H1 (cell line): Measurements from ENCODE around the gene PTPN1. TPM values are rescaled to one million over a fixed set of nuclear protein-coding genes. Genes with fewer than 3 reads are reported as not detected.

Experiments
- CHD7 ChIP-seq: fragments of 300-600 bp; sonication (generic); IDR thresholded peaks from 2 replicates; pipeline ENCODE4 v1.7.1; 2012; ENCODE audit warnings: low read length, moderate library complexity, mild to moderate bottlenecking, inconsistent platforms; ENCODE audit not compliant: insufficient replicate concordance
- EZH2 ChIP-seq: fragments of 200-600 bp; sonication (generic); IDR thresholded peaks from 2 replicates; pipeline ENCODE4 v1.7.1; 2012; ENCODE audit warnings: low read depth, mild to moderate bottlenecking, moderate library complexity, low read length, inconsistent platforms; ENCODE audit not compliant: severe bottlenecking
- JUN ChIP-seq: IDR thresholded peaks from 2 replicates; pipeline ENCODE4 v1.6.1; 2011; ENCODE audit warnings: low read depth, mild to moderate bottlenecking, improper control_type of control experiment, low read length
- KDM5A ChIP-seq: fragments of 200-600 bp; IDR thresholded peaks from 2 replicates; pipeline ENCODE4 v1.7.1; 2012; ENCODE audit warnings: mild to moderate bottlenecking, low read length, inconsistent platforms, mixed read lengths
- MAX ChIP-seq: IDR thresholded peaks from 2 replicates; pipeline ENCODE4 v1.6.1; 2012; ENCODE audit warnings: inconsistent platforms
- PHF8 ChIP-seq: fragments of 200-600 bp; sonication (generic); conservative IDR thresholded peaks from 2 replicates; pipeline ENCODE4 v1.7.1; 2012; ENCODE audit warnings: low read depth, mild to moderate bottlenecking, inconsistent platforms, low read length, moderate library complexity
- RNF2 ChIP-seq: fragments of 200-900, 300-1000 bp; sonication (generic); IDR thresholded peaks from 2 replicates; pipeline ENCODE4 v1.7.1; 2016; ENCODE audit warnings: borderline replicate concordance, low read depth, mild to moderate bottlenecking, antibody characterized with exemption, low read length; ENCODE audit not compliant: poor library complexity, severe bottlenecking; ENCODE audit errors: missing control alignments
- RXRA ChIP-seq: IDR thresholded peaks from 2 replicates; pipeline ENCODE4 v1.6.1; 2011; ENCODE audit warnings: low read depth, mild to moderate bottlenecking, low read length, moderate library complexity; ENCODE audit not compliant: insufficient read depth
- SIRT6 ChIP-seq: IDR thresholded peaks from one replicate; pipeline ENCODE4 v1.7.1; 2012; ENCODE audit warnings: low read length, inconsistent platforms
- SIX5 ChIP-seq: IDR thresholded peaks from 2 replicates; pipeline ENCODE4 v1.6.1; 2011; ENCODE audit warnings: mild to moderate bottlenecking, low read depth, low read length
- SP2 ChIP-seq: IDR thresholded peaks from 2 replicates; pipeline ENCODE4 v1.6.1; 2012; ENCODE audit warnings: mild to moderate bottlenecking, low read length, inconsistent platforms
- YY1 ChIP-seq: IDR thresholded peaks from 2 replicates; pipeline ENCODE4 v1.6.1; 2011; ENCODE audit warnings: low read depth, mild to moderate bottlenecking, low read length
- polyA plus RNA-seq, 7 experiments: library from polyadenylated mRNA; depleted of rRNA in 3 of 7; stranded (reverse) in 5 of 7; unstranded in 2 of 7; fragments of >200 nt in 5 of 7; fragments of 200-250 nt in 2 of 7; gene quantifications; 1 replicate in 5 of 7; 2 replicates in 1 of 7; 4 replicates in 1 of 7; pipeline versions ENCODE4 v1.2.1 to v1.2.3, GENCODE V29; 2011 to 2013; ENCODE audit warnings: missing spikeins in 2 of 7, mixed read lengths in 2 of 7
- total RNA-seq: library from RNA; stranded (reverse); fragmentation: NEBNext Ultra II Directional; extraction: Animal tissue kit (Norgen Biotek cat#: 25700); gene quantifications from 2 replicates; pipeline ENCODE4 v1.2.1, GENCODE V29; 2021

PTPN1 gene
- total and polyA plus RNA-seq, 2 of the 8 experiments (the other 6 are each of a cell fraction or from before 2014, with no cell fraction given): 18.6 to 32.1 TPM

- TF ChIP-seq CHD7 (no peak), YY1 (no peak), EZH2 (no peak), SIX5 (no peak), KDM5A (no peak), SIRT6 (no peak), RXRA (no peak), SP2 (no peak), MAX (no peak), PHF8 (no peak), JUN (no peak), RNF2 (no peak)
Measured at GRCh38 chr20:50512323-50512722, 2.1 kb downstream of the PTPN1 start (continued).
